HepG2 (cell line): ENCODE measurements around the gene PANK4. TPM values are rescaled to one million over a fixed set of nuclear protein-coding genes. Genes with fewer than 3 reads are reported as not detected.

Experiments used
- ATM ChIP-seq: fragments of 450-650 bp; IDR thresholded peaks from 2 replicates; pipeline ENCODE4 v1.7.1; 2017; ENCODE audit warnings: mild to moderate bottlenecking, borderline replicate concordance
- HNF4A ChIP-seq: sonication (generic); formaldehyde crosslinking; IDR thresholded peaks from 2 replicates; pipeline ENCODE4 v1.4.0; 2020; ENCODE audit warnings: missing genetic modification reagents
- HNRNPL ChIP-seq: fragments of 200-400 bp; formaldehyde crosslinking; IDR thresholded peaks from 2 replicates; pipeline ENCODE4 v1.6.1; 2017; ENCODE audit warnings: mild to moderate bottlenecking, low read depth, low read length
- NFAT5 ChIP-seq: sonication (generic); formaldehyde crosslinking; IDR thresholded peaks from 2 replicates; pipeline ENCODE4 v1.4.0; 2020; ENCODE audit warnings: missing genetic modification reagents
- NONO ChIP-seq, 2 experiments: fragments of 450-650 bp in 1 of 2; sonication (generic) in 1 of 2; formaldehyde crosslinking in 1 of 2; IDR thresholded peaks in 1 of 2; conservative IDR thresholded peaks in 1 of 2; 2 replicates each; pipeline versions ENCODE4 v1.6.1 to v1.8.0; 2017 to 2022; ENCODE audit warnings: mild to moderate bottlenecking in 1 of 2, missing genetic modification reagents in 1 of 2, moderate library complexity in 1 of 2
- POGK ChIP-seq: sonication (generic); formaldehyde crosslinking; conservative IDR thresholded peaks from 2 replicates; pipeline ENCODE4 v1.8.0; 2022; ENCODE audit warnings: mild to moderate bottlenecking, moderate library complexity, missing genetic modification reagents
- ZBTB10 ChIP-seq: sonication (generic); formaldehyde crosslinking; IDR thresholded peaks from 2 replicates; pipeline ENCODE4 v1.4.0; 2020; ENCODE audit warnings: missing genetic modification reagents, borderline replicate concordance
- ZKSCAN5 ChIP-seq: sonication (generic); formaldehyde crosslinking; IDR thresholded peaks from 2 replicates; pipeline ENCODE4 v1.5.1; 2020; ENCODE audit warnings: mild to moderate bottlenecking, missing genetic modification reagents
- ZNF263 ChIP-seq: sonication (generic); formaldehyde crosslinking; IDR thresholded peaks from 2 replicates; pipeline ENCODE4 v1.4.0; 2020; ENCODE audit warnings: missing genetic modification reagents
- ZNF326 ChIP-seq: sonication (generic); formaldehyde crosslinking; IDR thresholded peaks from 2 replicates; pipeline ENCODE4 v1.4.0; 2020; ENCODE audit warnings: missing genetic modification reagents, borderline replicate concordance
- ZNF552 ChIP-seq: sonication (generic); formaldehyde crosslinking; IDR thresholded peaks from 2 replicates; pipeline ENCODE4 v1.9.0; 2022; ENCODE audit warnings: missing genetic modification reagents, mild to moderate bottlenecking, borderline replicate concordance
- ZNF75D ChIP-seq: sonication (generic); formaldehyde crosslinking; IDR thresholded peaks from 2 replicates; pipeline ENCODE4 v1.8.1; 2023; ENCODE audit warnings: missing genetic modification reagents, mild to moderate bottlenecking, borderline replicate concordance
- polyA plus RNA-seq, 8 experiments: library from polyadenylated mRNA; depleted of rRNA in 3 of 8; stranded (reverse) in 7 of 8; unstranded in 1 of 8; fragments of >200 nt; fragmentation: Illumina TruSeq in 4 of 8; extraction: Trizol in 4 of 8; gene quantifications; 2 replicates each; pipeline versions ENCODE4 v1.2.1 to v1.2.3, GENCODE V29; 2011 to 2016; ENCODE audit warnings: low read depth in 4 of 8, missing spikeins in 1 of 8, mixed read lengths in 1 of 8; ENCODE audit not compliant: insufficient read depth in 1 of 8
- total RNA-seq, 5 experiments: library from RNA; depleted of rRNA; stranded (reverse); fragments of >200 nt; fragmentation: Illumina TruSeq; extraction: Trizol; gene quantifications; 2 replicates each; pipeline ENCODE4 v1.2.3, GENCODE V29; 2016; ENCODE audit warnings: low read depth in 1 of 5
- TF ChIP-seq, protein P1 (sequence below): sonication (generic); formaldehyde crosslinking; IDR thresholded peaks from 2 replicates; pipeline ENCODE4 v1.8.0; 2022; ENCODE audit warnings: missing genetic modification reagents, mild to moderate bottlenecking, borderline replicate concordance
- TF ChIP-seq, protein P2 (sequence below): sonication (generic); formaldehyde crosslinking; IDR thresholded peaks from 2 replicates; pipeline ENCODE4 v1.5.0; 2020; ENCODE audit warnings: mild to moderate bottlenecking, missing genetic modification reagents

The PANK4 gene
- total and polyA plus RNA-seq, 2 of the 13 experiments (the other 11 are each of a cell fraction or from before 2014, with no cell fraction given) = 17.4 to 19.3 TPM

GRCh38 chr1:2555634-2556276 is 29.4 kb upstream of the PANK4 start (continued):
- TF ChIP-seq ZNF552 (CRISPR knock-in tag) = 0 out of 2 replicates have a peak, but pooled peaks have one; percentile 21
- TF ChIP-seq, protein P1, sequence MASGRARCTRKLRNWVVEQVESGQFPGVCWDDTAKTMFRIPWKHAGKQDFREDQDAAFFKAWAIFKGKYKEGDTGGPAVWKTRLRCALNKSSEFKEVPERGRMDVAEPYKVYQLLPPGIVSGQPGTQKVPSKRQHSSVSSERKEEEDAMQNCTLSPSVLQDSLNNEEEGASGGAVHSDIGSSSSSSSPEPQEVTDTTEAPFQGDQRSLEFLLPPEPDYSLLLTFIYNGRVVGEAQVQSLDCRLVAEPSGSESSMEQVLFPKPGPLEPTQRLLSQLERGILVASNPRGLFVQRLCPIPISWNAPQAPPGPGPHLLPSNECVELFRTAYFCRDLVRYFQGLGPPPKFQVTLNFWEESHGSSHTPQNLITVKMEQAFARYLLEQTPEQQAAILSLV (CRISPR knock-in tag) = 0 out of 2 replicates have a peak, but pooled peaks have one; percentile 65
- TF ChIP-seq HNF4A (CRISPR knock-in tag) = peak; percentile 63; the same call in 1 of the 2 replicates
- TF ChIP-seq ATM = no peak
- no peak for TF ChIP-seq ZNF75D
- no peak for TF ChIP-seq ZNF326
- 0 out of 2 replicates have a peak, but pooled peaks have one; percentile 51 for TF ChIP-seq ZKSCAN5 (CRISPR knock-in tag)
- TF ChIP-seq NONO (IDR thresholded peaks at IDR 0.05) = no peak
- TF ChIP-seq NONO (CRISPR knock-in tag; conservative IDR thresholded peaks at IDR 0.05) = 0 out of 2 replicates have a peak, but pooled peaks have one; percentile 39
- TF ChIP-seq POGK (CRISPR knock-in tag) = 0 out of 2 replicates have a peak, but pooled peaks have one; percentile 10
- peak; percentile 71; the same call in 1 of the 2 replicates for TF ChIP-seq HNRNPL
- TF ChIP-seq, protein P2, sequence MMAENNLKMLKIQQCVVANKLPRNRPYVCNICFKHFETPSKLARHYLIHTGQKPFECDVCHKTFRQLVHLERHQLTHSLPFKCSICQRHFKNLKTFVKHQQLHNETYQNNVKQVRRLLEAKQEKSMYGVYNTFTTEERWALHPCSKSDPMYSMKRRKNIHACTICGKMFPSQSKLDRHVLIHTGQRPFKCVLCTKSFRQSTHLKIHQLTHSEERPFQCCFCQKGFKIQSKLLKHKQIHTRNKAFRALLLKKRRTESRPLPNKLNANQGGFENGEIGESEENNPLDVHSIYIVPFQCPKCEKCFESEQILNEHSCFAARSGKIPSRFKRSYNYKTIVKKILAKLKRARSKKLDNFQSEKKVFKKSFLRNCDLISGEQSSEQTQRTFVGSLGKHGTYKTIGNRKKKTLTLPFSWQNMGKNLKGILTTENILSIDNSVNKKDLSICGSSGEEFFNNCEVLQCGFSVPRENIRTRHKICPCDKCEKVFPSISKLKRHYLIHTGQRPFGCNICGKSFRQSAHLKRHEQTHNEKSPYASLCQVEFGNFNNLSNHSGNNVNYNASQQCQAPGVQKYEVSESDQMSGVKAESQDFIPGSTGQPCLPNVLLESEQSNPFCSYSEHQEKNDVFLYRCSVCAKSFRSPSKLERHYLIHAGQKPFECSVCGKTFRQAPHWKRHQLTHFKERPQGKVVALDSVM (CRISPR knock-in tag) = peak; percentile 63
- TF ChIP-seq NFAT5 (CRISPR knock-in tag) = 0 out of 2 replicates have a peak, but pooled peaks have one; percentile 26
- peak; percentile 75; the same call in 1 of the 2 replicates for TF ChIP-seq ZBTB10
- 0 out of 2 replicates have a peak, but pooled peaks have one; percentile 22 for TF ChIP-seq ZNF263 (CRISPR knock-in tag)
